GM12878 (cell line): ENCODE results near the gene PDGFB.

Experiments used
- CHD4 ChIP-seq: fragments of 200-600 bp; sonication (generic); IDR thresholded peaks from 2 replicates; pipeline ENCODE4 v1.6.1; 2016; ENCODE audit warnings: mild to moderate bottlenecking
- EP300 ChIP-seq, 2 experiments: fragments of 150-350 bp in 1 of 2; IDR thresholded peaks; 2 replicates each; pipeline ENCODE4 v1.6.1; 2011 to 2012; ENCODE audit warnings: low read depth in 2 of 2, low read length in 2 of 2, borderline replicate concordance in 1 of 2, improper control_type of control experiment in 1 of 2, inconsistent platforms in 1 of 2; ENCODE audit not compliant: control insufficient read depth in 1 of 2
- GABPA ChIP-seq: IDR thresholded peaks from 2 replicates; pipeline ENCODE4 v1.6.1; 2014; ENCODE audit warnings: antibody characterized with exemption, low read depth, mild to moderate bottlenecking, inconsistent platforms
- HDGF ChIP-seq: fragments of 450-650 bp; IDR thresholded peaks from 2 replicates; pipeline ENCODE4 v1.6.1; 2016; ENCODE audit warnings: antibody characterized with exemption
- NFIC ChIP-seq: IDR thresholded peaks from 2 replicates; pipeline ENCODE4 v1.6.1; 2012; ENCODE audit warnings: low read depth, mild to moderate bottlenecking, inconsistent platforms, low read length, moderate library complexity
- SMARCA5 ChIP-seq: fragments of 450-650 bp; IDR thresholded peaks from 2 replicates; pipeline ENCODE4 v1.6.1; 2017; ENCODE audit warnings: mild to moderate bottlenecking
- TF ChIP-seq, protein P1 (sequence below), 3 experiments: IDR thresholded peaks in 2 of 3; conservative IDR thresholded peaks in 1 of 3; 2 replicates each; pipeline ENCODE4 v1.5.1; 2011; ENCODE audit warnings: low read depth in 3 of 3, low read length in 3 of 3, mild to moderate bottlenecking in 3 of 3, control low read depth in 2 of 3, moderate library complexity in 2 of 3, inconsistent platforms in 1 of 3, mixed read lengths in 1 of 3; ENCODE audit not compliant: control insufficient read depth in 2 of 3, insufficient read depth in 1 of 3; ENCODE audit errors: extremely low read depth in 1 of 3

DNA sequence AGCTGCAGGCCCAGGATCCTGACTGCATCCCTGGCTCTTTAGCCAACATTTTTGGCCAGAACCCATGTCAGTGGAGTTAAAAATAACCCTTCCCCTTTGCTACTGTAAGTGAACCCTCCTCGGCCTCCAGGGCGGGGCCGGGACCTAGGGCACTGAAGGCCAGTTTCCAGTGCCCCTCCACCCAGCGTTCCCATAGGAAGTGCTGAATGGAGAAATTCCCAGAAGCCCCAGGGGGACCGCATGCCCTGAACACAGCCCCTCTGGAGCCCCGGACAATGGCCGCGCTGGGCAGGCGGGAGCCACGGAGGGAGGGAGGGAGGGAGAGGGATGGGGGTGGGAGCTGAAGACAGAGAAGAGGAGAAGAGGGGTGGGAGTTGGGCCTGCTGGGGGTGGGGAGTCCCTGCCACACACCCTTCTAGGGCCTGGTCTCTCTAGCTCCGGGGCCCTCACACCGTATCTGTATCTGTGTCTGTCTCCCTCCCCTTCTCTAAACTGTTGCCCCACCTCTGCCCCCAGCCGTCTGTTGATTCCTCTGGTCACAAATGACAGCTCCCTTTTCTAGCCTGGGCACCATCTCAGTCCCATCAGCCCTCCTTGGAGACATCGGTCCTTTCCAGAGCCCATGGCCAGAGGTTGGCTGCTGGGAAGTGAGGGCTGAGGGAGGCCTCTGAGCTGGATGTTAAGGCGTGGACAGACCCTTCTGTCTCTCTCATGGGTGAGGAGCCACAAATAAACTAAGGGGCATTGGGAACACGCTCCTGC is 10.9 kb downstream of the PDGFB start:
- TF ChIP-seq NFIC (no peak), HDGF (no peak), GABPA (no peak), EP300 (IDR thresholded peaks at IDR 0.05; ENCODE audit: borderline replicate concordance in 1 of 2, control insufficient read depth in 1 of 2, low read depth in 2 of 2, low read length in 2 of 2) (no peak), CHD4 (no peak), SMARCA5 (no peak)
- TF ChIP-seq, protein P1, sequence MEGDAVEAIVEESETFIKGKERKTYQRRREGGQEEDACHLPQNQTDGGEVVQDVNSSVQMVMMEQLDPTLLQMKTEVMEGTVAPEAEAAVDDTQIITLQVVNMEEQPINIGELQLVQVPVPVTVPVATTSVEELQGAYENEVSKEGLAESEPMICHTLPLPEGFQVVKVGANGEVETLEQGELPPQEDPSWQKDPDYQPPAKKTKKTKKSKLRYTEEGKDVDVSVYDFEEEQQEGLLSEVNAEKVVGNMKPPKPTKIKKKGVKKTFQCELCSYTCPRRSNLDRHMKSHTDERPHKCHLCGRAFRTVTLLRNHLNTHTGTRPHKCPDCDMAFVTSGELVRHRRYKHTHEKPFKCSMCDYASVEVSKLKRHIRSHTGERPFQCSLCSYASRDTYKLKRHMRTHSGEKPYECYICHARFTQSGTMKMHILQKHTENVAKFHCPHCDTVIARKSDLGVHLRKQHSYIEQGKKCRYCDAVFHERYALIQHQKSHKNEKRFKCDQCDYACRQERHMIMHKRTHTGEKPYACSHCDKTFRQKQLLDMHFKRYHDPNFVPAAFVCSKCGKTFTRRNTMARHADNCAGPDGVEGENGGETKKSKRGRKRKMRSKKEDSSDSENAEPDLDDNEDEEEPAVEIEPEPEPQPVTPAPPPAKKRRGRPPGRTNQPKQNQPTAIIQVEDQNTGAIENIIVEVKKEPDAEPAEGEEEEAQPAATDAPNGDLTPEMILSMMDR (IDR thresholded peaks at IDR 0.05 in 2 of 3, conservative IDR thresholded peaks at IDR 0.05 in 1 of 3; ENCODE audit: control insufficient read depth in 2 of 3, extremely low read depth in 1 of 3, insufficient read depth in 1 of 3, low read depth in 3 of 3, low read length in 3 of 3) = no peak
